ENCODE results near the gene PROB1.
"Not testable (repeated sequence)": the region's sequence is repeated elsewhere in the genome, so short reads cannot be mapped to it uniquely, and the experiment has no call there.

PROB1 gene

DNA sequence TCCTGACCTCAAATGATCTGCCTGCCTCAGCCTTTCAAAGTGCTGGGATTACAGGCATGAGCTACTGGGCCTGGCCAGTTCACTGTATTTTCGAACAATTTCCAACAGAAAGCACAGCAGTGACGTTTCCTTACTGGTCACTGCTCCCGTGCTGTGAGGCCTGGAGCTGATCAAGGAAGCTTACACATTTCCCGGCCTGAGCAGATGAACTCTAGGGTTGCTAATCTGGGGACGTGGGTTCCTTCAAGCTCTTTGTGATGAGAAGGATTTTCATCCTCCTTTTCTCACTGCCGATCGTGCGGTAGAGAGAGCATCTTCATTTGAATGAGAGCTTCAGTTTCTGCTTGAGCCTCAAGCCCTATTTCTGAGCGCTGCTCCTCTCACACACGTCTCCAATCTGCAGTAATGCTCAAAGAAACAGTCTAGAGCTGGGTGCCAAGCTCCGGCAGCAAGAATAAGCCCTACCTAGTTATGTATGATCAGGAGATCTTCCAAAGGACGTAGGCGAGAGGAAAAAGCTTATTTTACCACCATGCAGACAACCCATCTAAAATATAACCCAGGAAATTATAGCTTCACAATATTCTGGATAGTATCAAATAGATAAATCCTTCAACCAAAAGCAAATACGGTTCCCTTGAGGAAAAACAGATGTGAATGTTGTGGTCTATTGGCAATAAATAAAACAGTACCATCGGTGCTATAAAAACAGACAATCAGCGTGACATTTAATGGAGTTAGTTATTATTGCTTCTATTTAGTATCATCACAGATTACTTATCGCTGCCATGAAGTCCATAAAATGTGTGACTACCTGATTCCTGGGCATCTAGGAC lies 16.3 kb upstream of the PROB1 start:
- no peak for DNase-seq

GRCh38 chr5:139410121-139410992 lies 15.5 kb upstream of the PROB1 start:
- DNase-seq = no peak

DNA sequence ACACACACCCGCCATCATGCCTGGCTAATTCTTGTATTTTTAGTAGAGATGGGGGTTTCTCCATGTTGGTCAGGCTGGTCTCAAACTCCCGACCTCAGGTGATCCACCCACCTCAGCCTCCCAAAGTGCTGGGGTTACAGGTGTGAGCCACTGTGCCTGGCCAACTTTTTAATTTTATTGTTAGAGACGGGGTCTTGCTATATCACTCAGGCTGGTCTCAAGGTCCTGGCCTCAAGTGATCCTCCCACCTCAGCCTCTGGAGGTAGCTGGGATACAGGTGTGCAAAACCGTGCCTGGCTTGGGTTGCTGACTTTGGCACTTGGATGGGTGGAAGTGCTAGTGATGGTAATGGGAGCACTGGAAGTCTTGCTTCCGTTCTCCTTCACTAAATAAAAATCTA lies 14.2 kb upstream of the PROB1 start:
- not testable (repeated sequence) for DNase-seq

DNA sequence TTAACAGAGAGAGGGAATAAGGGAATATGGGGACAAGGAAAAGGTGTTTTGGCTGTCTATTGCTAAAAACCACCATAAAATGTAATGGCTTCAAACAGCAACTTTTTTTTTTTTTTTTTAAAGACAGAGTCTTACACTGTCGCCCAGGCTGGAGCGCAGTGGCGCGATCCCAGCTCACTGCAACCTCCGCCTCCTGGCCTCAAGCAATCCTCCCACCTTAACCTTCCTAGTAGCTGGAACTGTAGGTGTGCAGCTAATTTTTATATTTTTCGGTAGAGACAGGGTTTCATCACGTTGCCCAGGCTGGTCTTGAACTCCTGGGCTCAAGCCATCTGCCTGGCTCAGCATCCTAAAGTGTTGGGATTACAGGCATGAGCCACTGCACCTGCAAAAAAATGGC lies 13.3 kb upstream of the PROB1 start:
- DNase-seq = no peak

DNA sequence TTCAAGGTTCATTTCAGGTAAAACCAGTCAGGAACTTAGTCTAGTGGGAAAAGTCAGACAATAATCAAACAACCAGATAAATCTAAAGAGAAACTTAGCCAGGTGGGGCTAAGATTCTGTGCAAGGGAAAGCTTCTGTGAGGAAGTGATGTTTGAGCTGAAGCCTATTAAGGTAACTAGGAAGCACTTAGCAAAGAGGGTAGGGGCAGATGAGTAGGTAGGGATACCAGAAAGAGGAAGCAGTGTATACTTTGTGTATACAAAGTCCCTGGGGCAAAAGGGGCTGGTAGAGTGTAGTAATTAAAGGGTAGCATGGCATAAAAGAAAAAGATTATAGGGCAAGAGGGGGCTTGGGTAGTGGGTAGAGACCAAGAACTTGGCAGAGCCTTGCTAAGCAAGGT lies 12.6 kb upstream of the PROB1 start:
- no peak for DNase-seq

DNA sequence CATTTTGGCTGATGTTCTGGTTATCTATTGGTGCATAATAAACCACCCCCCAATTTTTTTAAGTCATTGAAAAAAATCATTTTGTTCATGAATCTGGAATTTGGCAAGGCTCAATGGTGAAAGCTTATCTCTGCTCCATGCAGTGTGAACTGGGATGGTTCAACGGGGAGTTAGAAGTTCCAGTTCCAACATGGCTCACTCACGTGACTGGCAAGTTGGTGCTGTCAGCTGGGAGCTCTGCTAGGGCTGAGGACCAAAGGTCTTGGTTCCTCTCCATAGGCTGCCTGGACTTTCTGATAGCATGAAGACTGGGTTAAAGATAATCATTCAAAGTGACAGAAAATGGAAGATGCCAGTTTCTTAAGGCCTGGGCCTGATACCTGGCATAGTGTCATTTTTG lies 12.1 kb upstream of the PROB1 start:
- no peak for DNase-seq

GRCh38 chr5:139404484-139404840 lies 9.6 kb upstream of the PROB1 start:
- no peak for DNase-seq

DNA sequence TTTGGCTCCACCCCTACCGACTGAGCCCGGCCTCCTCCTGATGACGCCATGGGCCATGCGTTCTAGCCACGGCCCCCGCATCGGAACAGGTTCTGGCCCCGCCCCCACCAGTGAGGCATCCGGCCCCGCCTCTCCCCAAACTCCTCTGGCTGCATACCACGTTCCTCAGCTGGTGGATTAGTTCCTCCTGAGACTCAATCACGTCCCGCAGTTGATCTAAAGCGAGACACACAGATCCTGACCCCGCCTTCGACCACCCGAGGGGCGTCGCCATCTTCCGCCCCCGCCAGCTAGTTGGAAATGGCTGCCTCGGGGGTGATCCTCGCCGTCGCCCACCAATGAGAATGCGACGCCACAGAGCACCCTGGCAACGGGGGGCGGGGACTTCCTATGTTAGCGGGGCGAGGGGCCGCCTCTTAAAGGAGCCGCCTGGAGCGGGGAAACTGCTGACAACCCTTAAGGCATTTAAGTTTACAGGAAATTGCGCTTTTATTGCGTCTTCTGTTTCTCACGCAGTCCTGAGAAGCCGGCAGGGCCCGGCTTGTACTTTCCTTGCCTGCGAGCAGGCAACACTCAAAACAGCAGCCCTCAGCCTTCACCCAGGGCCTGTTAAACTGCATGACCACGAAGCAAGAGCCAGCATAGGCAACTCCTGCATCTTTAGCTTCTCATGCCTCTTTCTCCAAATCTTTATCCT lies 9.0 kb upstream of the PROB1 start, which contains the start of gene SPATA24:
SPATA24 (minus strand) TSS at position 303 of the 697 bp plus-strand sequence; CDS start at position 274, 29 bp downstream.
- peak; percentile 98 for DNase-seq

GRCh38 chr5:139403418-139403786 lies 8.5 kb upstream of the PROB1 start:
- DNase-seq = no peak

- DNase-seq = peak; percentile 45
Observed at GRCh38 chr5:139402561-139403158, 7.8 kb upstream of the PROB1 start.

GRCh38 chr5:139401546-139401945 lies 6.6 kb upstream of the PROB1 start:
- no peak for DNase-seq

- DNase-seq = no peak
Observed at GRCh38 chr5:139399501-139400121, 4.7 kb upstream of the PROB1 start.

DNA sequence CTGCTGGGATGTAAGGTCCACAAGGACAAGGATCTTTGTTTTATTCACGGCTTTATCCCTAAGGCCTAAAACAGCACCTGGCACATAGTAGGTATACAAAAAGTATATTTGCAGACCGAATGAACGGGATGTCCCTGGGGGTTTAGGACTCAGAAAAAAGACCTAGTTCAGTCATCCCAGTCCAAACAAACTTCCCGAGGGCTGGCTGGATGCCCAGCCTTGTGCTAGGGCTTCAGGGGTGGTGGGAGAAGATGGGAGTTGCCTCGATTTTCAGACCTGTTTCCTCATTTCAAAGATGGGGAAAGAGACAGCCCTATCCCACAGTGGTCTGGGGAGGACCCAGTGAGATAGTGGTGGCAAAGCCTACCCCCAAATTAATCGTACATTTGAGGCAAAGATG lies 3.0 kb upstream of the PROB1 start:
- no peak for DNase-seq

- DNase-seq = no peak
Observed at GRCh38 chr5:139396691-139397090, 1.8 kb upstream of the PROB1 start.

GRCh38 chr5:139395844-139396640 lies 1.1 kb upstream of the PROB1 start:
- no peak for DNase-seq

- no peak for DNase-seq
Observed at GRCh38 chr5:139394123-139394653, 716 bp downstream of the PROB1 start.

GRCh38 chr5:139393497-139394122 lies 1.3 kb downstream of the PROB1 start:
- no peak for DNase-seq

DNA sequence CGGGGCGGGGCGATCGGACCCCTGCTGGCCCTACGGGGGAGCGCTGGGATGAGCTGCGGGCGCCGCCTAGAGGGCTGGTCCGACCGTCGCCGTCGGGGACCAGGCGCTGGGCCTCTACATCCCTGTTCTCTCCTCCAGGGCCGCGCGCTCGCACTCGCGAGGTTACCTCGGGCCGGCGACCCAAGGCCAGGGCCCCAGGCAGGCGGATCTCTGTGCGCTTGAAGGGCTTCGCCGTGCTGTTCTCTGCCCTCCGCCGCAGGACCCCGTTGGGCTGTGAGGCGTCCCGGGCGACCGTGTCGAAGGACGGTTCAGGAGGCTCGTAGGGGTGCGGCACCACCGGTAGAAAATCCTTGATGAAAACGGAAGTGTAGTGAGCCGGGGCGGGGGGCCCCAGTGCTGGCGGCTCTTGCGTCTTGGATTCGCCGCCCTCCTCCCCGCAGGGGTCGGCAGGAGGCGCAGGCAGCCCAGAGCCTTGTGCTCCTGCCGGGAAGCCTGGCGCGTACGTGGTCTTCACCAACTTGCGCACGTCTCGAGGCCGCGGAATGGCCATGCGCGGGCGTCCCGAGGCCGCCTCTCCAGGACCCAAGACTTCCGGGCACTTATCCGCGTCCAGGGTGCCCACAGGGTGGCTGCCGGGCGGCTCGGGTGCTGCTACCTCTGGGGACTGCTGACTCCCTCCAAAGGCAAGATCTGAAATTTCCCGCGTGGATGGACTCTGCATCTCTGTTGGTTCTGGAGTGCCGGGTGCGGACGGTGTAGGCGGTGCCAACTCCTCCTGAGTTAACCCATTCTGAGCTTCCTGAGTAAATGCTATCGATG lies 2.0 kb downstream of the PROB1 start:
- DNase-seq = peak; percentile 73

GRCh38 chr5:139392324-139392677 lies 2.6 kb downstream of the PROB1 start:
- DNase-seq = no peak

Measured in suppressor macrophage treated with lipopolysaccharide for 4 hours (primary cell).